NCI-H2171 treated with DMSO at 0.1 percent for 48 hours (cell line): ENCODE measurements around the gene C12orf43.
"Not testable (repeated sequence)": the region's sequence is repeated elsewhere in the genome, so short reads cannot be mapped to it uniquely, and the experiment has no call there.

Experiments
- DNase-seq: peaks from one replicate; lab custom pipeline; 2025; lab: John Stamatoyannopoulos, UW

C12orf43 gene, protein sequence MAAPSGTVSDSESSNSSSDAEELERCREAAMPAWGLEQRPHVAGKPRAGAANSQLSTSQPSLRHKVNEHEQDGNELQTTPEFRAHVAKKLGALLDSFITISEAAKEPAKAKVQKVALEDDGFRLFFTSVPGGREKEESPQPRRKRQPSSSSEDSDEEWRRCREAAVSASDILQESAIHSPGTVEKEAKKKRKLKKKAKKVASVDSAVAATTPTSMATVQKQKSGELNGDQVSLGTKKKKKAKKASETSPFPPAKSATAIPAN

DNA sequence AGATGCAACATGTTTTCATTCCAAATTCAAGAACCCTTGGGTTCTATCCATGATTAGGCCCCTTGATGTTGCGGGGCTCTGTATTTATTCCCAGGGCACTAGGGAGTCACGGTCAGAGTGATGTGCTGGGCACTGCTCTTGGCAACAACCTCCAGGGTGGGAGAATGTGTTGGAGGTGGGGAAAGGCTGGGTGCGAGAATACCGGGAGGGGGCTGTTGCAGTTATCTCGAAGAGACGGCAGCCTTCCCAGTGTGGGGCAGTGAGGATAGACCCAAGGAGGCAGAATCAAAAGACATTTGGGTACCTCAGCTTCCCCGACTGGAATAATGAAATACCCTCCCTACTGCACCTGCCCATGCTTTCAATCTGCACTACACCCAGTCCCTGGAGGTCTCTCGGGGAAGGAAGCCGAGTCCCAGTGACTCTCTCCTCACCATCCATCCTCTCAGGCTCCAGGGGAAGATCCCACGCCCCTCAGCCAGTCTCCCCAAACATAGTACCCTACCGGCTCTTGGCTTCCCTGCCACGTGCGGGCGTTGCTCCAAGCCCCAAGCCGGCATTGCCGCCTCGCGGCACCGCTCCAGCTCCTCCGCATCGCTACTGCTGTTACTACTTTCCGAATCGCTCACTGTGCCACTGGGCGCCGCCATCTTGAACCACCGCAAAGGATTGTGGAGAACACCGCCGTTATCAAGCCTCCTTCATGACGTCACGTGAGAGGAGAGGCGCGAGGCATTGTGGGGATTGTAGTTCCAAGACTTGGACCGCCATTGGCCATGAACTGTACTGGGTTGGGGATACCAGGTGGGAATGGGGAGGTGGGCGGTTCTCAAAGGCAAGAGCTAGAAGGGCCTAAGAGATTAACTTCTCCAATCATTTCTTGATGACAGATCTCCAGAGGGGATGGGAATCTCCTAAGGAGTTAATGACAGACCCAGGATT is at the start of gene C12orf43:
C12orf43 (minus strand) TSS at position 663 of the 942 bp plus-strand sequence; CDS start at position 650, 13 bp downstream.
- peak; percentile 92 for DNase-seq

DNA sequence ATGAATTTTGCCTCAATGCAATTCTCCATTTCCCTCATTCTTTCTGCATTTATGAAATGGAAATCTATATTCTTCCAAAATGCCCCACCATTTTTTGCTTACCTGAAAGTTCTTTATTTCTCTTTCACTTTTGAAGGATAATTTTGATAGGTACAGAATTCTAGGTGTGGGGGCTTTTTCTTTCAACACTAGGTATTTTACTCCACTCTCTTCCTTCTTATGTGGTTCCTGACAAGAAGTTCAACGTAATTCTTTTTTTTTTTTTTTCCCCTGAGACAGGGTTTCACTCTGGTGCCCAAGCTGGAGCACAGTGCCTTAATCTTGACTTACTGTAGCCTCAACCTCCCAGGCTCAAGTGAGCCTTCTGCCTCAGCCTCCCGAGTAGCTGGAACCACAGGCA is 49.1 kb upstream of the C12orf43 start:
- DNase-seq = no peak

DNA sequence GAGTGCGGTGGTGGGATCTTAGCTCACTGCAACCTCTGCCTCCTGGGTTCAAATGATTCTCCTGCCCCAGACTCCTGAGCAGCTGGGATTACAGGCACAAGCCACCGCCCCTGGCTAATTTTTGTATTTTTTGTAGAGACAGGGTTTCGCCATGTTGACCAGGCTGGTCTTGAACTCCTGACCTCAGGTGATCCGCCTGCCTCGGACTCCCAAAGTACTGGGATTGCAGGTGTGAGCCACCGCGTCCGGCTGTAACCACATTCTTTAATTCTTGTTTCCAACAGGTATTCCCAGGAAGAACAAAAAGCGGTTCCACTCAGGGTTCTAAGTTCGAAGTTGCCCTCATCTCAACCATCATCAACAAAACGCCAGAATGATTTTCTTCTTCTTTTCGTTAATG is 48.3 kb upstream of the C12orf43 start:
- not testable (repeated sequence) for DNase-seq

DNA sequence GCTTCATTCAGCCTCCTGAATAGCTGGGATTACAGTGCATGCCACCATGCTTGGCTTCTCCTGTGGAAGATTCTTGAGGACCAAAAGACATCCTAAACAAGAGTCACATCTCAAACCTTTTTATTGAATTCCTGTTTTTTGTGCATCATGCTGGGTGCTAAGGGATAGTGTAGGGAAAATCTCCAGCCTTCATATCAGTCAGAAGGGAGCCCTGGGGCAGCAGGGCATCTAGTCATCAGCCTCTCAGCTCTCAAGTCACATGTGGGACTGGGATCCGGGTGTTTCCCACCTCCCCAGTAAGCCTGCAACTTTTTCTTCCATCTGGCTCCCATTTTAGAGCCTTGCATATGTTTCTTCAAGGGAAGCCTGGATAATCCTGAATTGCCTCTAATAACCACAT is 47.8 kb upstream of the C12orf43 start:
- DNase-seq = no peak

DNA sequence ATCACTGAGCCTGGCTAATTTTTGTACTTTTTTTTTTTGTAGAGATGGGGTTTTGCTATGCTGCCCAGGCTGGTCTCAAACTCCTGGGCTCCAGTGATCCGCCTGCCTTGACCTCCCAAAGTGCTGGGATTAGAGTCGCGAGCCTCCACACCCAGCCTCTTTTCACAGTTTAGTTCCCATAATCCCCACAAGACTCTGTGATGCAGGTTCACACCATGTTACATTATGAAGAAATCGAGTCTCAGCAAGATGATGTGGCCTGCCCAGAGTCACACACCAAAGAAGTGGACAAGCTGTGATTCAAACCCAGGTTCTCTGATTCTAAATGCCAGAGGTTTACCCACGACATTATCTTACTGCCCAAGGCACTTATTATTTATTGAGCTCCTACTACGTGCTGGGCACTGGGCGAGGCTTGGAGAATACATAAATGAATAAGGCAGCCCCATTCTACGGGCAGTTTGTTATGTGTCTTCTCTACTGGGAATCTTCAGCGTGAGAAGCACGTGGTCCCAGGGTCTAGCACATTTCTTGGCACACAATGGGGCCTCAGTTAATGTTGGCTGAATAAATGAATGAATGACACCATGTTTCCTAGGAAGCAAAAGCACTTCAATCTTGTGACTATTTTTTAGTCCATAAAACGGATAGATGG is 46.2 kb upstream of the C12orf43 start:
- DNase-seq = no peak

DNA sequence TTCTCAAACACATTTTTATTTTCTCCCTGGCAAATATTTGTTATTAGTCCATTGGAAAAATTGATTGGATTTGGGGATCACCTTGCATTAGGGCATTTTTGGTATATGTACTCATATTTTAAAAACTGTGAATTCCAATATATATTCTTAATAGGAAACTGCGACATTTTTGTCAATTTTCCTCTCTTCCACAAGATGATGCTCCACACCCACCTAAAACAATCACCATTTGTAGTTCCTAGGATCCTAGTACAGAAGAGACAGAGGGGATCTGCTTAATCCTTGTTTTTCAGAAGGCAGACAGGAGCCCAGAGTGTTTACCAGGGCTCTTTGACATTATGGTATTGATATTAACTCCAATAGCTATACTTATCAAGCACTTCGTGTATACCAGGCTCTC is 45.5 kb upstream of the C12orf43 start:
- DNase-seq = no peak

DNA sequence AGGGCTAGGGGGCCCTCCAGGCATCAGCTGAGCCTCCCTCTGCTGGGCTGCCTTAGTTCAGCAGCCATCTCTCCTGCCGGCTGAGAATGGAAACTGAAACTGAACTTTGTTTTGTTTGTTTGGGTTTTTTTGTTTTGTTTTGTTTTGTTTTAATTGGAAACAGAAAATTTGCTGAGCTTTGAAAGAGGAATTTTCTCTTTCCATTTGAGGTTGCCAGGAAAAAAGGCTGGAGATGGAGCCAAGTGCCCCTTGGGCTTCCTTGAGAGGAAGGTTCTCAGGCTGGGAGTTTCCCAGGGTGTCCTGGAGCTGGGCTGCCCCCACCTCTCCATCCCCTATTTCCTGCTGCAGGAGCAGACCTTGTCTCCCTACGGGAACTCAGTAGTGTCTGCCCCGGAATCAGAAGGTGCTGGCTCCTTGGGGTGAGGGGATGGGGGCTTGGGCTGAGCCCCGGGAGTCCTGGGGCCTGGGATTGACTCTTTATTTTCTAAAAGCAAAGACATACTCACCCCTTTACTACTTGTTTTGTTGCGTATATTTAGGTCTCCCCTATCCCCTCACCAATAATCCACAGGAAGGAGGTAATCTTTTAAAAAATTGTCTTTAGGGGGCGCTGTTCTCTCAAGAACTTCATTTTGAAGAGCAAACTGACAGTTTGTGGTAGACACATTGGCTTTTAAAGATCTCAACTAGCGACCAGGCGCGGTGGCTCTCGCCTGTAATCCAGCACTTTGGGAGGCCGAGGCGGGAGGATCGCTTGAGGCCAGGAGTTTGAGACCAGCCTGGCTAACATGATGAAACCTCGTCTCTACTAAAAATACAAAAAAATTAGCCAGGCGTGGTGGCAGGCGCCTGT is 44.1 kb upstream of the C12orf43 start:
- DNase-seq = peak; percentile 6

DNA sequence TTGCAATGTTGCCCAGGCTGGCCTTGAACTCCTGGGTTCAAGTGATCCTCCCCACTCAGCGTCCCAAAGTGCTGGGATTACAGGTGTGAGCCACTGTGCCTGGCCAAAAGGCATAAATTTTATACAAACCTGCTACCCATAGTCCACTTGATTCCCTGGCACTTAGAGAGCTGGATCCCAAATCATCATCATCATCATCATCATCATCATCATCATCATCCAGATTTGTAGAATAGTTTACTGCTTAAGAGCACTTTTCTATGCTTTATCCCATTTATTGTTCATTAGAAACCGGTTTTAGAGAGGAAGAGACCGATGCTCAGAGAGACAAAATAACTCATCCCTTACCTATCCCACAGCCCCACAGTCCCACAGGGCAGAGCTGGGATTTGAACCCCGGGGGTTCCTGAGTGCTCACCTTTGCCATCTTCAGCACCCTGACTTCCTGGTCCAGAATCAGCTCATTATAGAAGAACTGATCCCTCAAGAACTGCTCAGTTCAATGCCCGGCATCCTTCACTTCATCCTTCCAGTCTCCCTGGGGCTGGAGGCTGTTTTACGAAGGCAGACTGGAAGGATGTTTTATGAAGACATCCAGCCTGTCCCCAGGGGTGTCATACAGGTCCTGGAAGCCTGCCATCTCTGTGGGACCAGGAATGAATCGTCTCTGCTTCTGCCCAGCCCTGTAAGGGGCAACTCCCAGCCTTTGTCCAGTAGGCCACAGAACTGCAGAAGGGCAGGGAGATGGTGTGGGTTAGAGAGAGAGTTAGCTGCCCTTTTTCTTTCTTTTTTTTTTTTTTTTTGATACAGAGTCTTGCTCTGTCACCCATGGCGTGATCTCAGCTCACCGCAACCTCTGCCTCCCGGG is 43.0 kb upstream of the C12orf43 start:
- DNase-seq = no peak

DNA sequence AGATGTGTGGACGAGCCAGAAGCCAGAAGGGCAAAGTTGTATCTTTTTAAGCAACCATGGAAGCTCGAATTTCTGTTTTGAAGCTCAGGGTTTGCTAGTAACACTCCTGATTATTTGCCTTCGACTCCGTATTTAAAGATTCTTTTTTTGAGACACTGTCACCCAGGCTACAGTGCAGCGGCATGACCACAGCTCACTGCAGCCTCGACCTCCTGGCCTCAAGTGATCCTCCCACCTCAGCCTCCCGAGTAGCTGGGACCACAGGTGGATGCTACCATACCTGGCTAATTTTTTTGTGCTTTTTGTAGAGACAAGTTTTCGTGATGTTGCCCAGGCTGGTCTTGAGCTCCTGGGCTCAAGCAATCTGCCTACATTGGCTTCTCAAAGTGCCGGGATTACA is 41.5 kb upstream of the C12orf43 start:
- DNase-seq = no peak

DNA sequence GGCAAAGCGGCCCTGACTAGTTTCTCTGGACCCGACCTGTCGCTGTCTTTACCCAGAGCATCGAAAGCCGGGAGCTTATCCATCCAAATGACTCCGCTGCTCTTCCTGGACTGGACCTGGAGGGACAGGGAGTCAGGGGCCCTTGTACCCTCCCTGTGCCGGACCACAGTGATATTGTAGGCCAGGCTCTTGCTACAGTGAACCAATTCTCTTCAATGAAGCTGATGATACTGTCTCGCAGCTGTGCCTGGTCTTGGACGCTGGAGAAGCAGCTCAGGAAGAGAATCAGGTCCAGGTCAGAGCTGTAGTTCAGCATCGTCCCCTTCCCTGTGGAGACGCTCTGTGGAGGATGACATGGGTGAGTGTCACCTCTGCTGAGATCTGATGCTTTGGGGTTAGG is 37.4 kb upstream of the C12orf43 start:
- DNase-seq = no peak

DNA sequence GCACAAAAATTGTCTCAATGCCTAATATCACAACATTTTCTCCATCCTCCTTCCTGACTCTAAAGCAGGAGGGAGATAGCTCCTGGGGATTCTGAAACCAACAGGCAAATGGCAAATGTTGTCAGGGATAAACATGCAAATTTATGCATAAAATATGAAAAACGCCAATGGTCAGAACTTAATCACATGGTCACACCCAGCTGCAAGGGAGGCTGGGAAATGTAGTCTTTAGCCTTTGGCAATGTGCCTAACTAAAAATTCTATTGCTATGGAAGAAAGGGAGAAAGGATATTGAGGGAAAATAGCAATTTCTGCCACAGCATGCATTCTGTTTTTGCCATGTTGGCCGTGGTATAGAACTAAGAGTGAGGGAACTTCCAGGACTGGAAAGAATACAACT is 34.4 kb upstream of the C12orf43 start:
- DNase-seq = no peak

DNA sequence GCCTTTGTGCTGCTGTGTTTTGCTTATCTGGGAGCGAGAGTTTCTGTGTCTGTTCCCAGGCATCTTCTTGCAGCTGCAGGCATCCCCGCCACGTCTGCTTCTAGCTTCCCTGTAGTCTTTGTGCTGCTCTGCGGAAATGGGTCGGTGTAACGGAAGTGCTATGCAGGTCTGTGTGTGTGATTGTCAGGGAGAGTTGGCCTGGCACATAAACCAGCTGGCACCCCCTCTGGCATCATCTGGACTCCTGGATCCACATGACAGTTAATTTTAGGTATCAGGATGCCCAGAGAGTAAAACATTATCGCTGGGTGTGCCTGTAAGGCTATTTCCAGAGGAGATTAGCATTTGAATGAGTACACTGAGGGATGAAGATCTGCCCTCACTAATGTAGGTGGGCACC is 32.2 kb upstream of the C12orf43 start:
- DNase-seq = no peak

DNA sequence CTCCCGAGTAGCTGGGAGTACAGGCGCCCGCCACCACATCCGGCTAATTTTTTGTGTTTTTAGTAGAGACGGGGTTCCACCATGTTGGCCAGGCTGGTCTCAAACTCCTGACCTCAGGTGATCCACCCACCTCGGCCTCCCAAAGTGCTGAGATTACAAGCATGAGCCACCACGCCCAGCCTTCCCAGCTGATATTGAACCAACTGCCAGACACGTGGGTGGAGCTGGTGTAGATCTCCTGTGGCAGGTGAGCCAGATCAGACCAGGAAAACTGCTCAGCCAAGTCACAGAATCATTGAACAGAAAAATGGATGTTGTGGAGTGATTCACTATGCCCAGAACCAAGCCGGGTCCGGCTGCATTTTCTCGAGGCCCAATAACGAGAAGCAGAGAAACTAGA is 31.1 kb upstream of the C12orf43 start:
- not testable (repeated sequence) for DNase-seq

DNA sequence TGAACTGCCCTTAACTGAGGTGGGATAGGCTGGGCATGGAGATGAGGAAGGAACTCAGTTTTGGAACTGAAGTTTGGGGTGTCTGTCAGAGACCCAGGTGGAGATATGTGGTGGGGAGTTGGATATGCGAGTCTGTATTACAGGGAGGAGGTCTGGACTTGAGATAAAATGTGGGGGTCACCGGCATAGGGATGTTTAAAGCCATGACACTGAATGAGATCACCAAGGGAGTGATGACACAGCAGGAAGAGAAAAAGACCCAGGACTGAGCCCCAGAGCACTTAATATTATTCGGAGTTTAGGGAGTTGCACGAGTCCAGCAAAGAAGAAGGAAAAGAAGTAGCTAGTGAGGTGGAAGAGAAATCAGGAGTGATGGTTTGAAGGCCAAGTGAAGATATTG is 26.8 kb upstream of the C12orf43 start:
- DNase-seq = no peak

DNA sequence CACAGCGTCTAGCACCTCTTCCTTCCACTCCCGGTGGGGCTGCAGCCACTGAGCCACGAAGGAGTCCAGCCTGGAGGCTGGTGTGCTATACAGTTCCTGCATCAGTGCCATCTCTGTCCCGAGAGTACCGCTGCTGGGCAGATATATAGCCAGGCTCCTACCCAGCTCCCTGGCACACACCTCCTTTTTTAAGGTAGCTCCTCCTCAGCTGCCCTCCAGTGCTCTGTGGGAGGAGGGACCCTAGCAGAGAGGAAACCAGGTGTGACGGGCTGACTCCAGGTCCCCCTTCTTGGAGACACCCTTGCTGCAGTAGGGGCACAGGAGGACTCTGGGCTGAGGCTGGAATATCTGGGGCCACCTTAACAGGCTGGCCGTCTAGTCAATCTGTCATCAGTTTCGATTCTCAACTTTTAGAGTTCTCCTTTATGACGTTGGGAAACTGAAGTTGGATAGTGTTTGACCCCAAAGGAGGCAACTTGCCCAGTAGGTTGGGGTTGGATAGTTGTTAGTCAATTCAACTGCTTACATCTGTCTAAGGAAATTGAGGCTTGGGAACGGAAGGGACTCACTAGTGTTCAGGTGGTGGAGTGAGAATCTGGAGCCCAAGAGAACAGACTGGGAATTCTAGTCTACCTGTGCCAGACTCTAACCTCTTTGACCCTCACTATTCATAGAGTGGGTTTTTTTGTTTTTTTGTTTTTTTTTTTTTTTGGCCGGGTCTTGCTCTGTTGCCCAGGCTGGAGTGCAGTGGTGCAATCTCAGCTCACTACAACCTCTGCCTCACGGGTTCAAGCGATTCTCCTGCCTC is 22.8 kb upstream of the C12orf43 start, which contains the start of gene OASL:
OASL (minus strand) TSS at position 386 of the 808 bp plus-strand sequence; CDS start at position 111, 275 bp downstream.
- DNase-seq = no peak

DNA sequence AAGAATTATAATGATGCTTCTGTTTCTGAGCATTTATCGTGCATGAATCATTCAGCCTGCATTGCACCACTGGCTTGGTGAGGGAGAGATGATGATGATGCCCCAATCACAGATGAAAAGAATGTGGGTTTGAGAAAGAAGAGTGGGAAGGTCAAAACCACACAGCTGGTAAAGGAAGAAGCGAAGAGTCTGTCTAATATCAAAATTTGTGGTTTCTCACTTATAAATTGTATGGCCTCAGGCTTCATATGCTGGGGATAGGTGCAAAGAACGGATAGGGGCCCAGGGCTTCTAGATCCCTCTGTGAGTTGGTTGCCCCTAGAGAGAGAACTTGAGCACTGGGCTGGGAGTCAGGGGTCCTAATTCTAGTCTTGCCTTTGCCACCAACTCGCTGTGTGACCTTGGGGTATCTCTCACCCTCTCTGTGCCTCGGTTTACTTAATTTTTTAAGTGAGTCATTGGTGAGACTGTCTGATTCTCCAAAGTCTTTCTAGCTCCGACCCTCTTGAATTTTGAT is 20.6 kb upstream of the C12orf43 start:
- no peak for DNase-seq

DNA sequence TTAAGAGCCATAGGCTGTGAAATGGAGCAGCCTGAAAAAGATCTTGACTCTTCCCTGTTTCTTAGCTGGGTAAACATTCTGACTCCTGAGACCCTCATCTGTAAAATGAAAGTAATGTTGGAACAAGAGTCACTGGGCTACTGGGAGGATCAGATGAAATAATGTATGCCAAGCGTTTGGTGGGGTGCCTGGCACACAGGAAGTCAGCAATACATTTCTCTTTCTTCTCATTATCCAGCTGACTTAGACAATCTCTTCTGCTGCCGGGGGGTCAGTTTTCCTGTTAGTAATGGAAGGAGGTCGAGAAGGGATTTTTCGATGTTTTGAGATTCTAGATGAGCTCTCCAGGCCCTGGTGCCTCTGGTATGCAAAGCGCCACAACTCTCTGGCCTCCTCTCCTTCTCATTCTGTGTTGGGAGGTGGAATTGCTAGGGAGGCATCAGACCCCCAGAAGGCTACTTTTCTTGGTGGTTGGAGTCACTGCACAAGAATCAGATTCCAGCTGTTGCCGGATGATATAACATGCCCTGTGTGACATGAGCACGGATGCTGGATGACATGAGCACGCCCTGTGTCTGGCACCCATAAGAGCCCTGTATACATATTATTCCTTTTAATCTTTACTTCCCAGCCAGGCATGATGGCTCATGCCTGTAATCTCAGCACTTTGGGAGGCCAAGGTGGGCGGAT is 18.5 kb upstream of the C12orf43 start:
- DNase-seq = no peak

DNA sequence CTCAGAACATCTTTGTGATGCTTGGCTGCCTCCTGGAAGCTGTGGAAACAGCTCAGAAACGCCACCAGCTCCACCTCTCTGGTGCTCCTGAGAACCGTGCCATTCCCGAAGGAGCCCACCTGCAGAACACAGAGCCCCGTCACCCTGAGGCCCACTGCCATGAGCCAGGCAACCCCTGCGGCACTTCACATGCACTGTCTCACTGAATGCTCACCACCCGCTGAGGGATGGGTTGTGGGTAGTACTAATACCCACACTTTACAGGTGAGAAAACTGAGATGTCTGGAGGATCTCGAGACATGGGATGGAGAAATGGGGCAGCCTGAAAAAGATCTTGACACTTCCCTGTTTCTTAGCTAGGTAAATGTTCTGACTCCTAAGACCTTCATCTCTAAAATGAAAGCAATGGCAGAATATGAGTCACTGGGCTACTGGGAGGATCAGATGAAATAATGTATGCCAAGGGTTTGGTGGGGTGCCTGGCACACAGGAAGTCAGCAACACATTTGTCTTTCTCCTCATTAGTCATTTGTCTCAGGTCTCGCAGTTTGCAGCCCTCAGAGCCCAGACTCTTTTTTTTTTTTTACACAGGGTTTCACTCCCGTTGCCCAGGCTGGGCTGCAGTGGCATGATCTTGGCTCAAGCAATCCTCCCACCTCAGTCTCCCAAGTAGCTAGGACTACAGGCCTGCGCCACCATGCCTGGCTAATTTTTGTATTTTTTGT is 17.5 kb upstream of the C12orf43 start:
- DNase-seq = no peak
